ENCODE measurements around the gene PHF21B.

Gene PHF21B

GRCh38 chr22:45006964-45007390 is 2.8 kb downstream of the PHF21B start:
- H3K27me3 Mint-ChIP-seq (ENCODE audit: low read depth): peaks cover 50% of the 10 kb centered on the region
- H3K27ac Mint-ChIP-seq: no peak overlapping the region
- peaks cover 2% of the 10 kb centered on the region for H3K36me3 Mint-ChIP-seq (ENCODE audit: low read depth)
- H3K4me1 Mint-ChIP-seq (ENCODE audit: low read depth): peaks cover 9% of the 10 kb centered on the region
- no peaks in the 10 kb centered on the region for H3K9me3 Mint-ChIP-seq
- DNase-seq (ENCODE audit: low spot score): no peak
- H3K4me3 Mint-ChIP-seq: no peak overlapping the region

- no peak overlapping the region for H3K27ac Mint-ChIP-seq
- DNase-seq (ENCODE audit: low spot score): no peak
- no peaks in the 10 kb centered on the region for H3K9me3 Mint-ChIP-seq
- peaks cover 2% of the 10 kb centered on the region for H3K36me3 Mint-ChIP-seq (ENCODE audit: low read depth)
- H3K27me3 Mint-ChIP-seq (ENCODE audit: low read depth): peaks cover 44% of the 10 kb centered on the region
- H3K4me1 Mint-ChIP-seq (ENCODE audit: low read depth): peaks cover 9% of the 10 kb centered on the region
- H3K4me3 Mint-ChIP-seq: no peak overlapping the region
Measured at GRCh38 chr22:45006111-45006963, 3.5 kb downstream of the PHF21B start.

DNA sequence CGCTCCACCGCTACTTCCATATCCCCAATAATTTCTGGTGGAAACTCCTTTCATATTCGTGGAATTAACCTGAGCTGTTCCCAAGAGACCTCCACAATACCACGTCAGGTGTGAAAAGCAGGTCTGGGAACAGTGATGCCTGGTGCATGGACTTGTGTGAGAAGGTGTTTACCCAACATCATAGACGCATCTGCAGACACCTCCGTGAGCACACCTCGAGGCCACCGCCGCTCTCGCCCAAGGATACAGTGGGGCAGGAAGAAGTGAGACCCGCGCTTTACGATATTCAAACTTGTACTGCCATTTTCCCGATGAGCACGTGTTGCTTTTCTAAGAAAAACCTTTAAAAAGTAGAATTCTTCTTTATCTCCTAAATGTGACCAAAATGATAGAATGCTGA is 8.2 kb downstream of the PHF21B start:
- no peak overlapping the region for H3K4me3 Mint-ChIP-seq
- peaks cover 27% of the 10 kb centered on the region for H3K27me3 Mint-ChIP-seq (ENCODE audit: low read depth)
- DNase-seq (ENCODE audit: low spot score): no peak
- no peak overlapping the region for H3K27ac Mint-ChIP-seq
- no peaks in the 10 kb centered on the region for H3K36me3 Mint-ChIP-seq (ENCODE audit: low read depth)
- H3K9me3 Mint-ChIP-seq: no peaks in the 10 kb centered on the region
- H3K4me1 Mint-ChIP-seq (ENCODE audit: low read depth): peaks cover 2% of the 10 kb centered on the region

DNA sequence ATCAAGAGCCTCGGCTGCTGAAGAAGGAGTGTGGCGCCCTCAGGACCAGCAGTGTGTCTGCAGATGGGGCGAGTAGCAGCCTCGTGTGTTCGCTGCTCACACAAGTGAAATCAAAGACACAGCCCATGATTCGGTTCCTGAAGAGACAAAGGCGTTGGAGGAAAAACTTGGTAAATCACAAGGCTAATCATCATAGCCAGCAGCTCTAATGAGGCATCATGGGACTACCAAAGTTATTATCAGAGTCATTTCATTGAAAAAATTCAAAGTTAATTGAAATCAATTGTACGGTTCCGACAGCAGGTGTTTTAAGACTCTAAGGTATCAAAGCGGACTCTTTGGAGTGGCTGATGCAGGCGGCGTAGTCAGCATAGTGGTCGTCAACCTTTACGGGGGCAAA is 9.5 kb downstream of the PHF21B start:
- Mint-ChIP-seq H3K9me3 (no peaks in the 10 kb centered on the region), H3K27me3 (ENCODE audit: low read depth) (peaks cover 13% of the 10 kb centered on the region), H3K36me3 (ENCODE audit: low read depth) (no peaks in the 10 kb centered on the region), H3K4me1 (ENCODE audit: low read depth) (no peaks in the 10 kb centered on the region), H3K27ac (no peak overlapping the region), H3K4me3 (no peak overlapping the region)
- no peak for DNase-seq (ENCODE audit: low spot score)

DNA sequence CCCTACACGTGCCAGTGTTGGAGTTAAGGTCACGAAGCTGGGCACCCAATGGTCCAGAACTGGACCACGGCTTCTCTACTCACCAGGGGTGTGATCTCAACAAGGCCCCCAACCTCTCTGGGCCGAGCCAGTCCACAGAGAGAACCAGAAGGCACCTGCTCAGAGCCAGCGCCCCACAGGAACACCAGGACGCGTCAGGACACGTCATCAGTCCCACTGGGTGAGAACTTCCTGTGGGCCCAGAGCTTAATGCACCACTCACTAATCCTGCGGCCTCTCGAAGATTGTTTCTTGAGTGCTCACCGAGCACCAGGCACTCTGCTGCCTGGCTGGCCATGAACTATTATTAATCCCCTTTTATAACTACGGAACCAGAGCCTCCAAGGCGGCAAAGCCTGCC is 10.1 kb downstream of the PHF21B start:
- Mint-ChIP-seq H3K4me3 (no peak overlapping the region), H3K27me3 (ENCODE audit: low read depth) (peaks cover 7% of the 10 kb centered on the region), H3K9me3 (no peaks in the 10 kb centered on the region), H3K36me3 (ENCODE audit: low read depth) (no peaks in the 10 kb centered on the region), H3K27ac (no peak overlapping the region), H3K4me1 (ENCODE audit: low read depth) (no peaks in the 10 kb centered on the region)
- DNase-seq (ENCODE audit: low spot score): no peak

DNA sequence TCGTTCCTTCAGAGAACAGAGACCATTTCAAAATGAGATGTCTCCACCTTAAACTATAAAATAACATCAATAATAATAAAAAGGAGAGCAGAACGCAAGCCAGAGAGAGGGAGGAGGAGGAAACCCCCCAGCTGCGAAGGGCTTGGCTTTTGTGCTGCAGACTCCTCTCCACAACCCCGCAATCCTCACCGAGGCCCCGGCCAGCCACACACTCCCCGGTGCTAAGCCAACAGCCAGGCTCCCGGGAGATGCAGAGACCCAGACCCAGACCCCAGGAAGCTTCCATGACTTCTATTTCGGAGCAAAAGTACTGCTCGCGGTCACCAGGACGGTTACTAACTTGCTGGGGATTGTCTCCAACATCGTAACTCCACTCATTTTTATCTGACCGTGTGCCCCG is 10.6 kb downstream of the PHF21B start:
- H3K4me1 Mint-ChIP-seq (ENCODE audit: low read depth): no peaks in the 10 kb centered on the region
- DNase-seq (ENCODE audit: low spot score): no peak
- H3K9me3 Mint-ChIP-seq: no peaks in the 10 kb centered on the region
- no peak overlapping the region for H3K27ac Mint-ChIP-seq
- H3K27me3 Mint-ChIP-seq (ENCODE audit: low read depth): peaks cover 2% of the 10 kb centered on the region
- no peaks in the 10 kb centered on the region for H3K36me3 Mint-ChIP-seq (ENCODE audit: low read depth)
- H3K4me3 Mint-ChIP-seq: no peak overlapping the region

DNA sequence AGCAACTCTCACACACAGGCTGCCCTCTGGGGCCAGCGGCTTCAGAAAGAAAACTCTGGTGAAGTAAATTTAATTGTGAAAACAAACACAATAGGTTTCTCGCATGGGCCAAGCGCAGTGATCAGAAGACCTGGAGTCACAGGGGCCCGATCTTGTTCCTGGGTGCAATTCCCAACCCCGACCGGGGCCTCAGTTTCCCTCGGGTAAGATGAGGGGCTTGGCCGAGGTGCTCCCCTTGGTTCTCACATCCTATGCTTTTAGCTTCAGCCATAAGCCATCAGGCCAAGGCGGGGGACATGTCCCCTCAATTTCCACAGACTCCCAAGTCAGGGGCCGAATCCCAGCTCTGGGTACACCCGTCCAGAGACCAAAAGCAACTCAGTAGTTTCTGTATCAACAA is 11.5 kb downstream of the PHF21B start:
- Mint-ChIP-seq H3K27me3 (ENCODE audit: low read depth) (no peaks in the 10 kb centered on the region), H3K36me3 (ENCODE audit: low read depth) (no peaks in the 10 kb centered on the region), H3K27ac (no peak overlapping the region), H3K9me3 (no peaks in the 10 kb centered on the region), H3K4me1 (ENCODE audit: low read depth) (no peaks in the 10 kb centered on the region), H3K4me3 (no peak overlapping the region)
- DNase-seq (ENCODE audit: low spot score): no peak

GRCh38 chr22:44997060-44997459 is 12.7 kb downstream of the PHF21B start:
- H3K36me3 Mint-ChIP-seq (ENCODE audit: low read depth): no peaks in the 10 kb centered on the region
- H3K4me3 Mint-ChIP-seq: no peak overlapping the region
- H3K27me3 Mint-ChIP-seq (ENCODE audit: low read depth): no peaks in the 10 kb centered on the region
- no peak overlapping the region for H3K27ac Mint-ChIP-seq
- H3K9me3 Mint-ChIP-seq: no peaks in the 10 kb centered on the region
- DNase-seq (ENCODE audit: low spot score): no peak
- H3K4me1 Mint-ChIP-seq (ENCODE audit: low read depth): no peaks in the 10 kb centered on the region

GRCh38 chr22:44996648-44997047 is 13.2 kb downstream of the PHF21B start:
- H3K4me3 Mint-ChIP-seq: no peak overlapping the region
- no peak overlapping the region for H3K27ac Mint-ChIP-seq
- H3K9me3 Mint-ChIP-seq: no peaks in the 10 kb centered on the region
- no peaks in the 10 kb centered on the region for H3K4me1 Mint-ChIP-seq (ENCODE audit: low read depth)
- no peaks in the 10 kb centered on the region for H3K27me3 Mint-ChIP-seq (ENCODE audit: low read depth)
- no peak for DNase-seq (ENCODE audit: low spot score)
- H3K36me3 Mint-ChIP-seq (ENCODE audit: low read depth): no peaks in the 10 kb centered on the region

GRCh38 chr22:44996120-44996519 is 13.7 kb downstream of the PHF21B start:
- H3K4me3 Mint-ChIP-seq: no peak overlapping the region
- H3K27me3 Mint-ChIP-seq (ENCODE audit: low read depth): no peaks in the 10 kb centered on the region
- H3K4me1 Mint-ChIP-seq (ENCODE audit: low read depth): no peaks in the 10 kb centered on the region
- DNase-seq (ENCODE audit: low spot score): no peak
- H3K36me3 Mint-ChIP-seq (ENCODE audit: low read depth): no peaks in the 10 kb centered on the region
- H3K9me3 Mint-ChIP-seq: no peaks in the 10 kb centered on the region
- no peak overlapping the region for H3K27ac Mint-ChIP-seq

- no peak for DNase-seq (ENCODE audit: low spot score)
- Mint-ChIP-seq H3K9me3 (no peaks in the 10 kb centered on the region), H3K36me3 (ENCODE audit: low read depth) (no peaks in the 10 kb centered on the region), H3K27me3 (ENCODE audit: low read depth) (no peaks in the 10 kb centered on the region), H3K4me3 (no peak overlapping the region), H3K27ac (no peak overlapping the region), H3K4me1 (ENCODE audit: low read depth) (no peaks in the 10 kb centered on the region)
Measured at GRCh38 chr22:44995715-44996114, 14.1 kb downstream of the PHF21B start.

- Mint-ChIP-seq H3K36me3 (ENCODE audit: low read depth) (no peaks in the 10 kb centered on the region), H3K27me3 (ENCODE audit: low read depth) (no peaks in the 10 kb centered on the region), H3K4me3 (no peak overlapping the region), H3K4me1 (ENCODE audit: low read depth) (no peaks in the 10 kb centered on the region), H3K9me3 (no peaks in the 10 kb centered on the region), H3K27ac (no peak overlapping the region)
- DNase-seq (ENCODE audit: low spot score): no peak
Measured at GRCh38 chr22:44995105-44995514, 14.7 kb downstream of the PHF21B start.

DNA sequence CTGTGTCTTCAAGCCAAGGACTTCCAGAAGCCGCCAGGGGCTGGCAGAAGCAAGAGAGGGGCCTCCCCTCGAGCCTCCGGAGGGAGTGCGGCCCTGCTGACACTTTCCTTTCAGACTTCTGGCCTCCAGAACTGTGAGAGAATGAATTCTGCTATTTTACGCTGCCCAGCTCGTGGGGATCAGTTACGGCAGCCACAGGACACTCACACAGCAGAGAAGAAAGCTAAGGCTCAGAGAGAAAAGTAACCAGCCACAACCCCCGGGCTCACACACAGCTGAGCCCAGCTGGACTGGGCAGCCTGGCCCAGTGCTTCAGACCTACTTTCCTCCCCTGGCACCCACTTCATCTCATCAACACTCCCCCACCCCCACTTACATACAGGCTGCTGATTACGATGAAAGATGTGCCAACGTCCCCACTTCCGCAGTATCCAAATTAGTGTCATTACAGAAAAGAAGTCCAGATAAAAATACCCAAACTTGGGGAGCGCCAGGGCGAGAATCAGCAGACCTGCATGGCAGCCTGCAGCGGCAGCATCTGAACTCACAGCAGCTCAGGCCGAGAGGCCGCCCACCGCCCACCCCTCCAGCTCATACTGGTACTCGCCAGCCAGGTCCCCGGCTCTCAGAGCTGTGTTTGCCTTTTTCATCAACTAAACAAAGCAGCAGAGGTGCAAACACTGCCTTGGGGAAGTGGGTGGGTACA is 15.3 kb downstream of the PHF21B start:
- Mint-ChIP-seq H3K36me3 (ENCODE audit: low read depth) (no peaks in the 10 kb centered on the region), H3K9me3 (no peaks in the 10 kb centered on the region), H3K27me3 (ENCODE audit: low read depth) (no peaks in the 10 kb centered on the region), H3K4me1 (ENCODE audit: low read depth) (no peaks in the 10 kb centered on the region), H3K4me3 (no peak overlapping the region), H3K27ac (no peak overlapping the region)
- no peak for DNase-seq (ENCODE audit: low spot score)

DNA sequence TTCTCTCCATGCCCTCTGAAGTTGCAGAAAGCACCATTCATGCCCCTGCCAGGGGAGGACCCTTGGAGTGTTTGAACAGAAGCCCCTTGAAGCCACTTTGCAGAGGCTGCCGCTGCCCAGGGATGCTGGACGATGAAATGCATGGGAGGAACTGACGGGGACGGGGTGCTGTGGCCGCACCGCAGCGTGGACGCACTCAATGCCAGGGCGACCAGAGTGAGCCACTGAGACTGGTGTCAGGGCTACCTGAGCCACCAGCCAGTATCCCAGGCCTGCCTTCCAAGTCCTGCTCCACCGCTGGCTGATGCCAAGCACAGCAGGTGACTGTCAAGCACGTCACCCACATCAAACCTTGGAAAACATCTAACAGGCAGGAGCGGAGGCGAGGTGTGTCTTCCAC is 17.6 kb downstream of the PHF21B start:
- Mint-ChIP-seq H3K36me3 (ENCODE audit: low read depth) (no peaks in the 10 kb centered on the region), H3K27me3 (ENCODE audit: low read depth) (no peaks in the 10 kb centered on the region), H3K9me3 (no peaks in the 10 kb centered on the region), H3K4me1 (ENCODE audit: low read depth) (no peaks in the 10 kb centered on the region), H3K27ac (no peak overlapping the region), H3K4me3 (no peak overlapping the region)
- no peak for DNase-seq (ENCODE audit: low spot score)

Measured in T-helper 2 cell treated with Interferon-gamma antibody and Interleukin-4, amounts not matched to agents 5 μg/mL and 100 μg/mL, for 36 hours (primary cell).